GM12873 (cell line): ENCODE data around the gene NCAN.

Source experiments
- TF ChIP-seq, protein P1 (sequence below): IDR thresholded peaks from 2 replicates; pipeline ENCODE4 v1.5.1; 2012; ENCODE audit warnings: low read depth, mild to moderate bottlenecking, moderate library complexity, low read length, control low read depth; ENCODE audit not compliant: insufficient read depth; ENCODE audit errors: missing control alignments

The NCAN gene

DNA sequence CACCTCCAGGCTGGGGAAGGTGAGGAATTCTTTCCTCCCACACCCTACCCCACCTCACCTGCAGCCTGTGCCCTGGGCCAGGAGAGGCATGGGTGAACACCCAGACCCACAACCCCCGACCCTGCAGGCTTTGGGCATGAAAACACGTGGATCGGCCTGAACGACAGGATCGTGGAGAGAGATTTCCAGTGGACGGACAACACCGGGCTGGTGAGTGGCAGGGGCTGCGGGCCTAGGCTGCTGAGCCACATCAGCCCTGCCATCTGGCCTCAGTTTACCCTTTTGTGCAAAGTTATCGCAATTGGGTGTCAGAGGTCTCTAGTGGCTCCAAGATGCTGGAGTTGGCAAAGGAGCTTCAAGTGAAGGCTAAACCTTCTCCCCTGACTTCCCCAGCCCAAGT lies 28.7 kb downstream of the NCAN start:
- TF ChIP-seq, protein P1, sequence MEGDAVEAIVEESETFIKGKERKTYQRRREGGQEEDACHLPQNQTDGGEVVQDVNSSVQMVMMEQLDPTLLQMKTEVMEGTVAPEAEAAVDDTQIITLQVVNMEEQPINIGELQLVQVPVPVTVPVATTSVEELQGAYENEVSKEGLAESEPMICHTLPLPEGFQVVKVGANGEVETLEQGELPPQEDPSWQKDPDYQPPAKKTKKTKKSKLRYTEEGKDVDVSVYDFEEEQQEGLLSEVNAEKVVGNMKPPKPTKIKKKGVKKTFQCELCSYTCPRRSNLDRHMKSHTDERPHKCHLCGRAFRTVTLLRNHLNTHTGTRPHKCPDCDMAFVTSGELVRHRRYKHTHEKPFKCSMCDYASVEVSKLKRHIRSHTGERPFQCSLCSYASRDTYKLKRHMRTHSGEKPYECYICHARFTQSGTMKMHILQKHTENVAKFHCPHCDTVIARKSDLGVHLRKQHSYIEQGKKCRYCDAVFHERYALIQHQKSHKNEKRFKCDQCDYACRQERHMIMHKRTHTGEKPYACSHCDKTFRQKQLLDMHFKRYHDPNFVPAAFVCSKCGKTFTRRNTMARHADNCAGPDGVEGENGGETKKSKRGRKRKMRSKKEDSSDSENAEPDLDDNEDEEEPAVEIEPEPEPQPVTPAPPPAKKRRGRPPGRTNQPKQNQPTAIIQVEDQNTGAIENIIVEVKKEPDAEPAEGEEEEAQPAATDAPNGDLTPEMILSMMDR, result no peak

DNA sequence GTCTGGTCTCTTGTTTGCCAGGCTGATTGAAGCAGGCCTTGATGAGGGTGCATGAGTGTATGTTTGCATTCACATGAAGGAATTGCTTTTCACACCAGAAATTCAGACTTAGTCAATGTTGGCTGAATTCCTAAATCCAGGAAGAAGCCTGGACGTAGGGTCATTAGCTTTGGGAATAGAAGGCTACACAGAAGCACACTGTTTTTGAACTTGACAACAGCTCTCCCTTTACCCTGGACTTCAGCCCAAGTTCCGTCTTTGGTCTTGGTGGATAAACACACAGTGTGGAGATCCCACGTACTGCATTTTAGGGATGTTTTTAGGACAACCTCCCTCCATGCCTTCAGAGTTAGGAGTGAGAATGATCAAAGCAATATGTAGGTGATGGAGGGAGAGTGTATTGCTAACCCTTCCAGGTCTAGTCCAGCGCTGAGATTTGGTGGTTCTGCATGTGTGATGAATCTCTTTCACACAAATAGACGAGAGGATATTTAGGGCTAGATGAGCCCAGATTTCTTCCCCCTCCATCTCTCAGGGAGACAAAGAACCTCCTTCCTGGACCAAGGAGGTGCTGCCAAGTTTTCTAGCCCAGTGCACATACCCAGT lies 38.5 kb downstream of the NCAN start:
- TF ChIP-seq, protein P1, result no peak

DNA sequence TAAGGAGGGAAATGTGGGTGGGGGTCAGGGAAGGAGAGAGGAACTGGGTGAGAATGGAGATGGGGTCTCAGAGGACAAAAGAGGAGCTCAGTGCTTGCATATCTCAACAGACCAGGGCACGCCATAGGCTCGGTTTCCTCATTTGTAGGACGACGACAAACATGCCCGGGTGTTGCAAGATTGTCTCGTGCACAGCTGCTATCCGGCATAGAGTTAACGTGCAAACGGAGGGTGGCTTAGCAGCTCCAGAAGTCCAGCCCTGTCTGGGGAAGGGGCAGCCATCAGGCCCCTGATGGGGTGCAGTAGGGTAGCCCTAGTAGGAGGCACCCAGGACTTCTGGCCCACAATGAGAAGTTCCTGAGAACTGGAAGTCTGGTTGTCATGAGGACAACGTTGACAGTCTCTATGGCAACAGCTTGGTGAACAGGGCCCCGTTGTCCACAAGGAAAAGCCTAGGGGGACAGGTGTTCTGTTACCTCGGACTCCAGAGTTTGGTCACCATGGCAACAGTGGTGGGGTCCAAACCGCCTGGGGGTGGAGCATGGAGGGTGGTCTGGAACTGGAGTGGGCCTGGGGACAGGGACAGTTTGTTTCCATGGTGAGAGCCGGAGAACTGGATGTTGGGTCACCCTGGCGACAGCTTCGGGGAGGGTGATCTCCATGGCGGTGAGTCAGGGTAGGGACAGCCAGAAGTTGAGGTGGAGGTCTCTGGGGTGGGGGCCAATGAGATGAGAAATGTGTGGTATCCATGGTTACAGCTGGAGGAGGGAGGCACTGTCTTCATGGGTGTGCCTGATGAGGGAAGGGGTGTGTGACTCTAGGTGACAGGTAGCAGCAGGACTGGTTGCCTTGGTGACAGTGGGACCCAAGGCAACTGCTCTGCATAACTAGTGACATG lies 44.6 kb downstream of the NCAN start:
- TF ChIP-seq, protein P1, result no peak

DNA sequence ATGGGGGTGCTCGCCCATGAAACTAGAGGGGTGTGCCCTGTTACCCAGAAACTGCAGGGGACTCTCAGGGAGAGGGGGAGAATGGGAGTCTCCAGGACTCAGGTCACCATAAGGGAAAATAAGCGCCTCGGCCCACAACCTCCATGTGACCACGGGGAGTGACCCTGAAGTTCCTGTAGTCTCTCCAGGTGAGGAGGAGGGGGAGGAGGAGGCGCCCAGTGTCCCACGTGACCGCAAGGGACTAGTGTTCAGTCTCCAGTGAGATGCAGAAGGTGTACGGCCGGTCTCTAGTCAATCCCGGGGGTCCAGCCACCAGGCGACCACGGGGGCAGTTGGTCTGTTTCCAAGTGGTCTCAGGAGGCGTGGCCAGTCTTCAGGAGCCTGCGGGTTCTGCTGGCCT lies 45.4 kb downstream of the NCAN start:
- TF ChIP-seq, protein P1, result no peak

DNA sequence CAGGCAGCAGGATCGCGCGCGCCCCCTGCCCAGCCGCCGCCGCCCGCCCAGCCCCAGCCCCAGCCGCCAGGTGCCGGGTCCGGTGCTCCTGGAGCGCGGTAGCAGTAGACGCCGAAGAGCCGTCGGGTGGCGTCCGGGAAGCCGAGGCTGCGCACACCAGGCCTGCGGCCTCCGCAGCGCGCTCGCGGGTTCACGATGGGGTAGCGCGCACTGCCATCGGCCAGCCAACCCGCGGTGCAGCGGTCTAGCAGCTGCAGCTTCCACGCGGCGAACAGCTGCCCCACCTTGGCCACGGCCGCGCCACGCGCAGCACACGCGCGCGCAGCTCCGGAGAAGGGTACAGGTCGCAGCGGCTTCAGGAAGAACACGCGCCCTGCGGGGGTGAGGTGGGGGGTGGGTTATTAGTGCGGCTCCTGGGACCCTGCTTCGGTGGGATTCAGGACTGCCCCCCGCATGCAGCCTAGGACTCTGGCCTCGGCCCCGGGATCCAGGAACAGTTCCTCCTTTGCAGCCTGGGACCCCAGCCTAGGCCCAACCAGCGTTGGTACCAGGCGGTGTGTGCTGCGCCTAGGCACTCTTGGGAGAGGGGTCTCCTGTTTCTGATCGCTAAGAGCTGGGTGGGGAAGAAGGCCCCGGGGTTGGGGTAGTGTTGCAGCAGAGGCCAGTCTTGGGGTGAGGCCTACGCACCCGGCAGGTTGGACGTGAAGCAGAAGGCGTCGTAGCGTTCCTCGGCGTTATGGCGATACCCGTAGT lies 46.3 kb downstream of the NCAN start:
- TF ChIP-seq, protein P1, result no peak

DNA sequence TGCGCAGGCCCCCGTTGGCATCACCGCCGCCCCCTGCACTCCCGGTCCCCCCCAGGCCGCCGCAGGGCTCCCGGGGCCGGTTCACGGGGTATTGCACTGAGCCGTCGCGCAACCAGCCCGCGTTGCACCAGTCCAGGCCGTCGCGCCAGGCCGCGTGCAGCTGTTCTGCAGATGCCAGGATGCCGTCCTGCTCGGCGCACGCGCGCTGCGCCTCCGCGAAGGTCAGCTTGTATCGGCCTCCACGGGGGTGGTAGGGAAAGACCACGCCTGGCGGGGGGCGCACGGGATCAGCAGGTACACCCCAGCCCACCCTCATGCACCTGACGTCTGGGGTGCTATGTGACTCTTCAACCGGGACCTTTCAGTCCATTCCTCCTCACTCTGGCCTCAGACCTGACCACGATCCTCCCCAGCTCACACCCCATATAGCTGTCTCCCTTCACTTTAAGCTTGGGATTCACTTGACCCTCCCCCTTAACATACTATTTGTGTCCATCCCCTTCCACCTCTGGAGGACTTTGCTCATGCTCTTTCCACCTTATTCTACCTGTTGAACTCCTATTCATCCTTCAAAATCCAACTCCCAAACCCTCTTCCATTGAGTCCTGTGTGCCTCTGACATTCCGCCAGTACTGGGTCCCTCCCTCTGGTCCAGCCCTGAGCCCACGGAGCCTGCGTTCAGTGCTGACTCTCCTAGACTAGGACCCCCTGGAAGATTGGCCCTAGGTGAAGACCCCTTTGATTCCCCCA lies 47.0 kb downstream of the NCAN start:
- TF ChIP-seq, protein P1, result no peak

DNA sequence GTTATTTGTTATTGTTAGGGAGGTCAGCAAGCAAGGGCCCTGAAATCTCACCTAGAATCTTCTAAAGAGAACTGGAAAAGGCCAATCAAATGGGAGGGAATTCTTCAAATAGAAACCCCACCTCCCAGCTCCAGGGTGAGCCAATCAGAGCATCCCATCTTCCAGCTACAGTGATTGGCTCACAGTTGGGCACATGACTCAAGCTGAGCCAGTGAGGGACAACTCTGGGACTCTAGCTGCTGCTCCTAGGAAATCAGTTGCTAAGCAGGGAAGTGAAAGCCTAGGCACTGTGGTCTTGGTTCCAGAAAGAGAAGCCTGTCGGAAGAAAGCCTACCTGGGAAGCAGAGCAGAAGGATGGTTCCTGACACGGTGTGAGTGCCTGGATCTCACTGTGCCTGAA lies 48.0 kb downstream of the NCAN start:
- TF ChIP-seq, protein P1, result no peak
